Sigmoid colon (tissue), 7 donors: Measurements from ENCODE around the gene NID1. TPM values are rescaled to one million over a fixed set of nuclear protein-coding genes. Genes with fewer than 3 reads are reported as not detected.

ENCODE experiments used
- DNase-seq: peaks from one replicate; pipeline ENCODE4 v3.0.0-alpha.2; 2019
- H3K27ac ChIP-seq, 4 donors: fragments of 200-600 bp; sonication (generic); one replicate each; pipeline ENCODE4 v1.5.1; 2016 to 2019; ENCODE audit warnings: mild to moderate bottlenecking in 1 of 4
- H3K27me3 ChIP-seq, 3 donors: fragments of 200-600 bp; sonication (generic); one replicate each; pipeline ENCODE4 v1.5.1; 2019; ENCODE audit warnings: mild to moderate bottlenecking in 1 of 3
- H3K36me3 ChIP-seq, 4 donors: fragments of 200-600 bp; sonication (generic); one replicate each; pipeline ENCODE4 v1.5.1; 2016 to 2019
- H3K4me1 ChIP-seq, 4 donors: fragments of 200-600 bp; sonication (generic); one replicate each; pipeline ENCODE4 v1.5.1; 2017 to 2019
- H3K4me3 ChIP-seq, 4 donors: fragments of 200-600 bp; sonication (generic); one replicate each; pipeline ENCODE4 v1.5.1; 2017 to 2019; ENCODE audit warnings: mild to moderate bottlenecking in 2 of 4, moderate library complexity in 1 of 4
- H3K9me3 ChIP-seq, 4 donors: fragments of 200-600 bp in 3 of 4; sonication (generic) in 3 of 4; one replicate each; pipeline versions ENCODE4 v1.5.1 to v1.6.1; 2013 to 2019
- EP300 ChIP-seq, 4 donors: sonication (generic); formaldehyde crosslinking; IDR thresholded peaks; one replicate each; pipeline ENCODE4 v1.6.1; 2017; ENCODE audit warnings: antibody characterized with exemption in 4 of 4
- POLR2A ChIP-seq, 2 donors: fragments of 450-650 bp; IDR thresholded peaks; one replicate each; pipeline ENCODE4 v1.6.1; 2016; ENCODE audit warnings: antibody characterized with exemption in 2 of 2, mild to moderate bottlenecking in 2 of 2, moderate library complexity in 2 of 2
- POLR2AphosphoS5 ChIP-seq, 4 donors: sonication (generic); formaldehyde crosslinking; IDR thresholded peaks; one replicate each; pipeline ENCODE4 v1.6.1; 2017; ENCODE audit warnings: antibody characterized with exemption in 4 of 4
- WGBS, 2 donors: extraction: QIAGEN DNeasy Blood & Tissue Kit; methylation state at CpG; one replicate each; pipeline ENCODE4 v1.1.7; 2013; 5-methylcytosine and 5-hydroxymethylcytosine counted together
- intact Hi-C: fragments of 100-400 bp; cut with DNase I; formaldehyde crosslinking; loops from one replicate; pipeline ENCODE4 v1.15.1; 2023
- polyA plus RNA-seq, 3 donors: library from polyadenylated mRNA; stranded (reverse); fragments of 200-250 nt; gene quantifications; one replicate each; pipeline ENCODE4 v1.2.3, GENCODE V29; 2013
- total RNA-seq, 4 donors: library from RNA; depleted of rRNA; stranded (reverse); fragments of >200 nt; gene quantifications; one replicate each; pipeline ENCODE4 v1.1.0, GENCODE V29; 2016
- TF ChIP-seq, protein P1 (sequence below), 4 experiments: fragments of 450-650 bp in 3 of 4; fragments of 200-600 bp in 1 of 4; IDR thresholded peaks; one replicate each; pipeline ENCODE4 v1.5.1; 2016 to 2019; ENCODE audit warnings: antibody characterized with exemption in 4 of 4, mild to moderate bottlenecking in 3 of 4, moderate library complexity in 2 of 4
- donor health status: healthy with polysubstance abuse.
- donor health status: Bipolar disorder and iron deficiency.
- donor health status: healthy.

The NID1 gene
- total and polyA plus RNA-seq, 7 donors, result 3.9 to 242 (median 136) TPM

DNA sequence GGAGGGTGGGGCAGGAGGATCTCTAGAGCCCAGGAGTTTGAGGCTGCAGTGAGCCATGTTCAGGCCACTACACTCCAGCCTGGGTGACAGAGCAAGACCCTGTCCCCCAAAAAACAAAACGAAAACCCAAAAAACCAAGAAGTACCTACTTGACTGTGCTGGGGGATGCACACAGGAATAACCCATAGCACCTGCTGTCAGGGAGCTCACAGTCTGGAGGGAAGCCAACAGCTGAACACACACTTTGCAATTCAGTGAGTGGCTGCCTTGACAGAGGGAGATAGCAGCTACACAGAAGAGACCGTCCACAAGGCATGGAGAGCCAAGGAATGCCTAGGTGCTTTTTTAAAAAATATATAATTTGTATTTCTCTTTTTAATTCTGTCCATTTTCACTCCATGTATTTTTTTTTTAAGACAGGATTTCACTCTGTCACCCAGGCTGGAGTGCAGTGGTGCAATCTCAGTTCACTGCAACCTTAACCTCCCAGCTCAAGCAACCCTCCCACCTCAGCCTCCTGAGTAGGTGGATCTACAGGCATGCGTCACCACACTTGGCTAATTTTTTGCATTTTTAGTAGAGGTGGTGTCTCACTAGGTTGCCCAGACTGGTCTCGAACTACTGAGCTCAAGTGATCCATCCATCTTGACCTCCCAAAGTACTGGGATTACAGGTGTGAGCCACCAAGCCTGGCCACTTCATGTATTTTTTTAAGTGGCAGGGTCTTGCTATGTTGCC lies 68.7 kb downstream of the NID1 start:
- no peak overlapping the region for H3K27ac ChIP-seq
- peaks cover 34 to 100% (median 55%) of the 10 kb centered on the region in 4 donors for H3K36me3 ChIP-seq
- intact Hi-C loops, result no loop called here
- WGBS, 2 donors, result 83% methylated on average over 4 of the region's 4 CpGs
- H3K9me3 ChIP-seq, result no peaks in the 10 kb centered on the region
- DNase-seq, result no peak
- H3K4me1 ChIP-seq, result peaks cover 0 to 3% (median 0%) of the 10 kb centered on the region in 4 donors
- TF ChIP-seq, protein P1, sequence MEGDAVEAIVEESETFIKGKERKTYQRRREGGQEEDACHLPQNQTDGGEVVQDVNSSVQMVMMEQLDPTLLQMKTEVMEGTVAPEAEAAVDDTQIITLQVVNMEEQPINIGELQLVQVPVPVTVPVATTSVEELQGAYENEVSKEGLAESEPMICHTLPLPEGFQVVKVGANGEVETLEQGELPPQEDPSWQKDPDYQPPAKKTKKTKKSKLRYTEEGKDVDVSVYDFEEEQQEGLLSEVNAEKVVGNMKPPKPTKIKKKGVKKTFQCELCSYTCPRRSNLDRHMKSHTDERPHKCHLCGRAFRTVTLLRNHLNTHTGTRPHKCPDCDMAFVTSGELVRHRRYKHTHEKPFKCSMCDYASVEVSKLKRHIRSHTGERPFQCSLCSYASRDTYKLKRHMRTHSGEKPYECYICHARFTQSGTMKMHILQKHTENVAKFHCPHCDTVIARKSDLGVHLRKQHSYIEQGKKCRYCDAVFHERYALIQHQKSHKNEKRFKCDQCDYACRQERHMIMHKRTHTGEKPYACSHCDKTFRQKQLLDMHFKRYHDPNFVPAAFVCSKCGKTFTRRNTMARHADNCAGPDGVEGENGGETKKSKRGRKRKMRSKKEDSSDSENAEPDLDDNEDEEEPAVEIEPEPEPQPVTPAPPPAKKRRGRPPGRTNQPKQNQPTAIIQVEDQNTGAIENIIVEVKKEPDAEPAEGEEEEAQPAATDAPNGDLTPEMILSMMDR (IDR thresholded peaks at IDR 0.05), result no peak
- TF ChIP-seq POLR2AphosphoS5 (IDR thresholded peaks at IDR 0.05) (peak in 2 of 4 donors; percentile 3 to 23), EP300 (IDR thresholded peaks at IDR 0.05) (no peak), POLR2A (IDR thresholded peaks at IDR 0.05) (no peak)
- H3K27me3 ChIP-seq, result no peaks in the 10 kb centered on the region
- no peak overlapping the region for H3K4me3 ChIP-seq

DNA sequence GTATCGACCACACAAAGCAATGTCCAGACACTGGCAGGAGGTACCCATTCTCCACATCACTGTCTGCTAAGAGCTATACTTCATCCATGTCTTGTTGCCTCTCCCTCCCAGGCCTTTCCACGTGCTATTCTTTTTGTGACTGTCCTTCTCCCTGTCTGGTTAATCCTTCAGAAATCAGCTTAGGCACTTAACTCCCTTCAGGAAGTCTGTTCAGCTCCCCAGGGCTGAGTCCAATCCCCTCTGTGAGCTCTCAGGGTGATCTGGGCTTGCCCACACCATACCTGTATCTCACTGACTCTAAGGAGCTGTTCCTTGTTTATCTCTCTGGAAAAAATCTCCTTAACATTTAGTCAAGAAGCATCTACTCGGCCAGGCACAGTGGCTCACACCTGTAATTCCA lies 69.4 kb downstream of the NID1 start:
- H3K4me3 ChIP-seq, result no peak overlapping the region
- intact Hi-C loops, result no loop called here
- no peak for DNase-seq
- 92 to 93% methylated on average over 3 of the region's 3 CpGs for WGBS, 2 donors
- peaks cover 0 to 3% (median 0%) of the 10 kb centered on the region in 4 donors for H3K4me1 ChIP-seq
- no peak for TF ChIP-seq EP300 (IDR thresholded peaks at IDR 0.05)
- TF ChIP-seq POLR2A (IDR thresholded peaks at IDR 0.05), result no peak
- no peak for TF ChIP-seq POLR2AphosphoS5 (IDR thresholded peaks at IDR 0.05)
- TF ChIP-seq, protein P1 (IDR thresholded peaks at IDR 0.05), result no peak
- H3K9me3 ChIP-seq, result no peaks in the 10 kb centered on the region
- H3K27ac ChIP-seq, result no peak overlapping the region
- H3K36me3 ChIP-seq, result peaks cover 41 to 100% (median 59%) of the 10 kb centered on the region in 4 donors
- no peaks in the 10 kb centered on the region for H3K27me3 ChIP-seq

DNA sequence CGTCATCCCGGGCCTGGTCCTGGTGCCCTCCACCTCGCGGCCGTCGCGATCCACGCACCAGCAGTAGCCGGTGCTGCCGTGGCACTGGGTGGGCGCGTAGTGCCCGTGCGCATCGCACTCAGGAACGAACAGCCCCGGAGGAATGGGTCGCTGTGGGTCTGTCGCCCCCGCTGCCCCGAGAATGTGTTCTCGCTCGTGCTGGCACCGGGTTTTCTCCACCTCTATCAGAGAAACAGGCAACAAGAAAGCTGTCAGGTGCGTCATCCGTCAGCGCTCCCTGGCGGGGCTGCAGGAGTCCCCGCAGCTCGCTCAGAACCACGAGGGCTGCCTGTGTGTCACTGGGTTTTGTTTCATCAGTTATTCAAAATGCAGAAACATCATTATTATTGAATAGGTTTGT lies 71.2 kb downstream of the NID1 start:
- H3K4me1 ChIP-seq, result peaks cover 0 to 4% (median 0%) of the 10 kb centered on the region in 4 donors
- TF ChIP-seq, protein P1 (IDR thresholded peaks at IDR 0.05), result no peak
- TF ChIP-seq EP300 (IDR thresholded peaks at IDR 0.05) (no peak), POLR2A (IDR thresholded peaks at IDR 0.05) (no peak), POLR2AphosphoS5 (IDR thresholded peaks at IDR 0.05) (peak in 1 of 4 donors; percentile 6)
- no peak for DNase-seq
- H3K36me3 ChIP-seq, result peaks cover 54 to 100% (median 65%) of the 10 kb centered on the region in 4 donors
- H3K4me3 ChIP-seq, result no peak overlapping the region
- WGBS, 2 donors, result 96 to 97% methylated on average over 31 of the region's 31 CpGs
- no peak overlapping the region for H3K27ac ChIP-seq
- no peaks in the 10 kb centered on the region for H3K9me3 ChIP-seq
- no peaks in the 10 kb centered on the region for H3K27me3 ChIP-seq
- intact Hi-C loops, result no loop called here

DNA sequence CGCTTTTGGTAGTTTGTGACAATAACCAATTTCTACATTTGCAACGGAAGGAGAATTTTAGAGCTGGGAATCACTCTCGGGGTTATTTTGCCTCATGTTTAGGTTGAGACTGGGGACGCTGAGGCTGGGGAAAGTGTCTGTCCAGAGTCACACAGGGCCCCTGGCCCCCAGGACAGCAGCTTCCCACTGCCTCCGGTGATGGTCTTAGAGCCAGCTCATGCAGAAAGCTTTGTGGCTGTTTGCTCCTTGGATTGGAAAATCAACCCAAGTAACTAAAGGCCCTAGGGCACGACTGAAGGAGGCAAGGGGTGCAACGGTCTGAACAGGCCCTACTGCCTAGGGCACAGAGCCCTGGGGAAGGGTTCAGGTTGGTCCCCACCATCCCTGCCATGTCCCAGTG lies 72.0 kb downstream of the NID1 start:
- TF ChIP-seq EP300 (IDR thresholded peaks at IDR 0.05) (no peak), POLR2AphosphoS5 (IDR thresholded peaks at IDR 0.05) (no peak), POLR2A (IDR thresholded peaks at IDR 0.05) (no peak)
- Histone ChIP-seq H3K27ac (no peak overlapping the region), H3K27me3 (no peaks in the 10 kb centered on the region), H3K4me3 (no peak overlapping the region), H3K4me1 (peaks cover 0 to 4% (median 0%) of the 10 kb centered on the region in 4 donors), H3K9me3 (no peaks in the 10 kb centered on the region), H3K36me3 (peaks cover 51 to 100% (median 66%) of the 10 kb centered on the region in 4 donors)
- 93 to 94% methylated on average over 7 of the region's 7 CpGs for WGBS, 2 donors
- no peak for DNase-seq
- intact Hi-C loops, result no loop called here

DNA sequence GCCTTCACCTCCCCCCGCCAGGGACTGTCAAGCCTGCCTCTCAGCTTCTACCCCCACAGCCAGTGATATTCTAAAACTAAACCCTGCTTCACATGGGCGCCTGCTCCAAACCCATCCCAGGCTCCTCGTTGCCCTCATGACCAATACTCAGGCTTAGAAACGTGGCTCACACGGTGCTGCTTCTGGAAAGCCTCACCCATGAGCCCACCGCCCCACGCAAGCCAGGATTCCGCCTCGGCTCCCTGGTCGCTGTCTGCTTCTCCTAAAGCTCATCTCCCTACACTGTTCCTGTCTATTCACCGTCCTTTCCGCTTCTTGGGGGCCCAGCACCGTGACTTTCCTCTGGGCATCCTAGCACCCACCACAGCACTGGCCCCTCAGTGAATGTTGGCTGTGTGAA lies 72.5 kb downstream of the NID1 start:
- Histone ChIP-seq H3K36me3 (peaks cover 48 to 100% (median 68%) of the 10 kb centered on the region in 4 donors), H3K4me3 (no peak overlapping the region), H3K9me3 (no peaks in the 10 kb centered on the region), H3K27me3 (no peaks in the 10 kb centered on the region), H3K27ac (no peak overlapping the region), H3K4me1 (peaks cover 0 to 4% (median 0%) of the 10 kb centered on the region in 4 donors)
- DNase-seq, result no peak
- WGBS, 2 donors, result 88 to 93% methylated on average over 13 of the region's 13 CpGs
- intact Hi-C loops, result no loop called here
- no peak for TF ChIP-seq EP300 (IDR thresholded peaks at IDR 0.05)
- TF ChIP-seq, protein P1 (IDR thresholded peaks at IDR 0.05), result no peak
- no peak for TF ChIP-seq POLR2A (IDR thresholded peaks at IDR 0.05)
- no peak for TF ChIP-seq POLR2AphosphoS5 (IDR thresholded peaks at IDR 0.05)
